ENCODE data around the gene DNAH8.
"Not testable (repeated sequence)": the region's sequence is repeated elsewhere in the genome, so short reads cannot be mapped to it uniquely, and the experiment has no call there.

DNAH8 gene, protein sequence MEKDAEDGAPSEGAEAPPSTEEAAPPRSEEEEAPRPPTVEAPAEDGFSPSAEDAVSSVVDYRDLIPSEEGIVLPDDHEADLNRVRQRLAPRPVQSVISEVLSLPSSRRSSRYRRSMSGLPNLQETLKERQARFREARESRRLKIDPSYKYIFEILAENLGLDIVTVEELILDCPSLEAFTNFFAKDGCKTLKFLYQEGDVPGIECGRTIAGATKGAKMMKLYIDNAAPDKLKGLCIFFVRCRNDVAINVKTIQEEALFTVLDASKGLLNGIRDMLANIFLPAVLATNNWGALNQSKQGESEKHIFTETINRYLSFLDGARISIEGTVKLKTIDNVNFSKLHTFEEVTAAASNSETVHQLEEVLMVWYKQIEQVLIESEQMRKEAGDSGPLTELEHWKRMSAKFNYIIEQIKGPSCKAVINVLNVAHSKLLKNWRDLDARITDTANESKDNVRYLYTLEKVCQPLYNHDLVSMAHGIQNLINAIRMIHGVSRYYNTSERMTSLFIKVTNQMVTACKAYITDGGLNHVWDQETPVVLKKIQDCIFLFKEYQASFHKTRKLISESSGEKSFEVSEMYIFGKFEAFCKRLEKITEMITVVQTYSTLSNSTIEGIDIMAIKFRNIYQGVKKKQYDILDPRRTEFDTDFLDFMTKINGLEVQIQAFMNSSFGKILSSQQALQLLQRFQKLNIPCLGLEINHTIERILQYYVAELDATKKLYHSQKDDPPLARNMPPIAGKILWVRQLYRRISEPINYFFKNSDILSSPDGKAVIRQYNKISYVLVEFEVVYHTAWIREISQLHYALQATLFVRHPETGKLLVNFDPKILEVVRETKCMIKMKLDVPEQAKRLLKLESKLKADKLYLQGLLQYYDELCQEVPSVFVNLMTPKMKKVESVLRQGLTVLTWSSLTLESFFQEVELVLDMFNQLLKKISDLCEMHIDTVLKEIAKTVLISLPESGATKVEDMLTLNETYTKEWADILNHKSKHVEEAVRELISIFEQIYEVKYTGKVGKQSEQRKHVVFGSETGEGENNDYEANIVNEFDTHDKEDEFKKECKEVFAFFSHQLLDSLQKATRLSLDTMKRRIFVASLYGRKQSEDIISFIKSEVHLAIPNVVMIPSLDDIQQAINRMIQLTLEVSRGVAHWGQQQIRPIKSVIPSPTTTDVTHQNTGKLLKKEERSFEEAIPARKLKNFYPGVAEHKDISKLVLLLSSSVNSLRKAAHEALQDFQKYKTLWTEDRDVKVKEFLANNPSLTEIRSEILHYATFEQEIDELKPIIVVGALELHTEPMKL (N-terminal part only)

DNA sequence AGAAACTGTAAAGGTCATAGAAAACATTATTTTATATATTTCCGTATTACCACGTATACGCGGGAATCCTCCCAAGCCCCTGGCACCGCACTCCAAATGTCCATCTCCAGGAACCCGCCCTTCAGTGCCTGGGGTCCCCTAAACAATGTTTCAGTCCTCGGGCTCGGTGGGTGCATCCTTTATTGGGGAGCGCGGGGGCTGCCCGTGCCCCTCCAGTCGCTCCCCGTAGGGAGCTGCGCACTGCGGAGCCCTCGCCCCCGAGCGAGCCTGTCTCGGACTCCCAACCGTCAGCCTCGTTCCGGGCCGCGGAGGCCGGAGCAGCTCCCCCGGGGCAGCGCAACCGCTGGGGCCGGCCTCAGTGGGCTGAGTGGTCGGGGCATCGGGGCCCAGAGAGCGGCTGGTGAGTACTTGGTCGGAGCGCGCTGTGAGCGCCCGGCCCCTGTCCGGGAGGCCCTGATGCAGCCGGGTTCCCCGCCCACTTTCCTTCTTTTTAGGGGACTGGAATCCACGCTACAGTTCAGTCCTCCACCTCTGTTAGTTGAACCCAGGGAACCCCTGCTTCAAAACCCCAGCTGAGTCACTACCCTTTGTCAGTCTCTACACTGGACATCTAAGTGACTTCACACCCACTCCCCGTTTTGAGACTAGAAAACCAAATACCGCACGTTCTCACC, at the start of gene DNAH8:
DNAH8 (plus strand) TSS at position 296 of the 674 bp plus-strand sequence. CDS start 7,499 bp downstream, outside the sequence.
- DNase-seq: no peak

DNA sequence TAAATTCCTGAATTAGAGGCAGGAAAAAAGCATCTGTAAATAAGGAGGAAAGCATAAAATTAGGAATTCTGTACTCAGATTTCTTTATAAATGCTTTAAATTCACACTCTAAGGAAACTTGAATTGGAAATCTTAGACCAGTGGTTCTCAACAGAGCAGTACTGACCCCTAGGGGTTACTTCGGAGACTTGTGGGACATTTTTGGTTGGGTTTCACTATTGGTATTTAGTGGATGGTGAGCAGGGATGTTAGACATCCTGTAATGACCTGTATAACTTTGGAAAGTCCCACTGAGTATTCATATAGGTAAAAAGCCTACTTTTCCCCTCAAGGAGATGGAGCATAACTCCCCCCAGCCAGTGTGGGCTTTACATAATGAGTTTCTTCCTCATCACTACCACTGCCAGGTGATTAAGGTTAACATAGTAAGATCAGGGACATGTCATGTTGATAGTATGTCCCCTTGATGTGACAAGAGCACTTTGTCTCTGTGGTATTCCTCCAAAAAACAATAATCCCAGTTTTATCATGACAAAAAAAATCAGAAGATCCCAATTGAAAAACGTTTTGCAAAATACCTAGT, 43.1 kb upstream of the DNAH8 start:
- DNase-seq: peak; percentile 12 to 77

DNA sequence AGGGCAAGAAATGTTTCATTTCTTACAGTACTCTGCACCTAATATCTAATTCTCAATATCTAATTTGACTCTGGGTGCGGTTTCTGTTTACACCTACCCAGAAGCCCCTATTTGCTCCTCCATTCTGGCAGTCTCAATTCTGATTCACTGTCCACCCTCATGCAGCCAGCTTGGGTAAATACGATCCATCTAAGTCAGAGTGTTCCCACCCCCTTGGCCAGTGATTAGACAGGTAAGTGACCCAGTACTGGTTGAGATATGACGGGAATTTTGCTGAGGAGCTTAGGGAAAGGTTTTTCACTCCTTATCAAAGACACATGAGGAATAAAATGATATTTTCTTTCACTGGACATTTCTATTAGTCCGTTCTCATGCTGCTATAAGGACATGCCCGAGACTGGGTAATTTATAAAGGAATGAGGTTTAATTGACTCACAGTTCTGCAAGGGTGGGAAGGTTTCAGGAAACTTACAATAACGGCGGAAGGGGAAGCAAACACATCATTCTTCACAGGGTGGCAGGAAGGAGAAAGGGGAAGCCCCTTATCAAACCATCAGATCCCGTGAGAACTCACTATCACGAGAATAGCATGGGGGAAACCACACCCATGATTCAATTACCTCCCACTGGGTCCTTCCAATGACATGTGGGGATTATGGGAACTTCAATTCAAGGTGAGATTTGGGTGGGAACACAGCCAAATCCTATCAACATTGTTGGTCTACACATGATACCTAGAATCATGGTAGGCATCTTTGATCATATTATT, 41.5 kb upstream of the DNAH8 start:
- no peak for DNase-seq

DNA sequence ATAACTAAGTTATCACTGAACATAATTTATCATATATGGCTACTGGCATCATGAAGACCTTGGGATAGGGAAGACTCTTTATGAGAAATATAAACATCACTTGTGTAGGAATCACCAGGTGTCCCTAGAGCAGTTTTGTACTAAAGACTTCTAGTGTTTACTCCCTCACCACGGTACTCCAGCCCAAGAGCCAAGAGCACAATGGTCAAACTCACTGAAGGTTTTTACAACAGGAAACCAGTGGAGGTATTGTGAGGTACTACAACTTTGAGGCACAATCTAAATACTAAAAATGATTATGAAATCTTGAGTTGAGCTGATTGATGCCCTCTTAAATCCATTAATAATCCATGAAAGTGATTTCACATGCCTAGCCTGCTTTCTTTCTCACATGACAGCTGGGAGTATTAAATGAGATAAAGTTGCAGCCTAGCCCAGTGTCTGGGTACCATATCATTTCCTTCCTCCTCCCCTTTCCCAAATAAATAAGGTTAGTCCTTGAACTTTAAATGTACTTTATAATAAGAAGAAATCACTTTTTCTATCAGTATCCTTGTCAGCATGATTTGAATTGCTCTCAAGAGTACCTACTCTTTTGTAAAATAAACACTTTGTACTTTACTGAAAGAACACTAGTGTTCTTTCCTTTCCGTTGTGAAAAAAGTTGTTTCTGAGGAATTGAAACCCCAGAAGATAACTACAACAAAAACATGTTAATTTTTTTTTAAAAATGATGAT, 38.7 kb upstream of the DNAH8 start:
- no peak for DNase-seq

DNA sequence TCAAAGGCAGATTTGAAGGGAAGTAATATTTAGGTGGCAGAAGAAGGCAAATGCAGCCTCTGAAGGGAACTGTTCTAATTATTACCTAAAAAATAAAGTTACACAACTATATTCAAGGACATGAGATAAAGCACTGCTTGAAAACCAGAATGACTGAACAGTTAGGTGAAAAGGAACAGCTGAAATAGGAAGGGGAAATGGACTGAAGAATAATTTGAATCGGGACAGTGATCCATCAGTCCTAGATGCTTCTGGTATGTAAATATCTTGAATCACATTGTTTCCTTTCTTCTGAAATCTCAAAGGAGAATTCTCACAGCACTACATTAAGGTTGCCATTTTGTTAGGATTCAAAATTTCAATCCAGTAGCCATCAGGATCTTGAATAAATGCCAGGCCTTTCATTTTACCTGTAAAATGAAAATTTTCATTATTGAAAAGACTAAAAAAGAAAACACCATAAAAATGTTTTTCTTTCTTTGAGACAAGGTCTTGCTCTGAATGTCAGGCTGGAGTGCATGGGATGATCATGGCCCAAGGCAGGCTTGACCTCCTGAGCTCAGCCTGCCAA, 38.1 kb upstream of the DNAH8 start:
- DNase-seq: no peak

DNA sequence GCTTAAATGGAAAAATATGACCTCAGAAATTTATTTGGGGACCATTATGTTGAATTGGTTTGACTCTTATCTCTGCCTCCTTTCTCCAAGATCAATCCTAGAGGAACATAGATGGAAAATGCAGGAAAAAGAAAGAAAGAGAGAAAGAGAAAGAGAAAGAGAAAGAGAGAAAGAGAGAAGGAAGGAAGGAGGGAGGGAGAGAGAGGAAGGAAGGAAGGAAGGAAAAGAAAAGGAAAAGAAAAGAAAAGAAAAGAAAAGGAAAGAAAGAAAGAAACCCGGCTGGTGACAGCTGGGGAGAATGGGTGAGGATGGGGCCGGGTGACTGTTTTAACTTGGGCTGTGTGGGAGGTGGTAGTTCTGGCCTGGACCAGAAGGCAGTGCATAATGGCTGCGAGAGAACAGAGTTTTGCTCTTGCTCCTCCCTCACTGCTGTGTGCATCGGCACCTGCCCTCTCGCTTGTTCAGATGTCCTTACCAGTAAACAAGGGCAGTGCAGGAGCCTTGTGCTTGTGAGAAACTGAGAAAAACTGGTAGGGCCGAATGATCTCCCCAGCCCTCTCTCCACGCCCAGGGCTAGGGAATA, 36.8 kb upstream of the DNAH8 start:
- no peak for DNase-seq

DNA sequence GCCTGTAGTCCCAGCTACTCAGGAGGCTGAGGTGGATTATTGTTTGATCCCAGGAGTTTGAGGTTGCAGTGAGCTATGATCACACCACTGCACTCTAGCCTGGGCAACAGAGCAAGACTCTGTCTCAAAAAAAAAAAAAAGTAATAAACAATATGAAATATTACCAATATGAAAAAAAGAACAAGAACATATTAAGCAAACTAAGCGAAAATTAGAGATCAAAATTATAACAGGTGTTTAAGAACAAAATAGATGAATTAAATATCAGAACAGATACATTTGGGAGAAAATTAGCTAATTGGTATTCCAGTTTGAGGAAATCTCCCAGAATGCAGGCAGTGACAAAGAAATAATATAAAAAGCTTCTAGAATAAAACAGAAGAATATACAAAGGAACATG, 35.4 kb upstream of the DNAH8 start:
- no peak for DNase-seq

DNA sequence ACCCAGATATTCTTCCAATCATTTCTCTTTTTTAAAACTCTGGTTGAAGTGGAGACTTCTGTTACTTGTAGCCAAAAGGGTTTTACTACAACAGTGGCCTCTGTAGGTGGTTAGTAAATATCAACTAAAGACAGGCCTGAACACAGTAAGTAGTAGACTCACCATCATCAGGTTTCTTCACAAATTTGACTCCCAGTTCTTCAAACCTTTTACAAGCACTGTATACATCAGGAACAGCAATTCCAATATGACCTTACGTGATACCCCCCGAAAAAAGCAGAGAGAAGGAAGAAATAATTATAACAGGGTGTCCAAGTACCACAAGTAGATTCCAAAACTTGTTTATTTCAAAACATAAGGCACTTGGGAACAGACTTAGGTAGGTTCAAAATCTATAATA, 33.3 kb upstream of the DNAH8 start:
- DNase-seq: no peak

DNA sequence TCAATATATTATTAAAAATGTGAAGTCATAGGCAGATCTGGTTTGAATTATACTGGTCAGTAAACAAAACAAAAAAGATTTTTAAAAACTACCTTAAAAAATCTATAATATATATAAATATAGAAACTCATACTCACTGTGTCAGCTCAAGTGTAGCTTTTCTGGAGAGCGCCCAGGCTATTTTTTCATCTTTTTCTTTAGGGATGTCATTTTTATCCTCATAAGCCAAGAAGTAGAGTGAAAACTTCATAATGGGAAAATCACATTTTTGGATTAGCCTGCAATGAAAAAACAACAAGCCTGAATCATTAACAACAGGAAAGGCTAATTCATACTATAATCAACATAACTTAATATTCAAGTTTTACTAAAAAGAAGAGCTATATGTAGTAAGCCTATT, 30.9 kb upstream of the DNAH8 start:
- no peak for DNase-seq

DNA sequence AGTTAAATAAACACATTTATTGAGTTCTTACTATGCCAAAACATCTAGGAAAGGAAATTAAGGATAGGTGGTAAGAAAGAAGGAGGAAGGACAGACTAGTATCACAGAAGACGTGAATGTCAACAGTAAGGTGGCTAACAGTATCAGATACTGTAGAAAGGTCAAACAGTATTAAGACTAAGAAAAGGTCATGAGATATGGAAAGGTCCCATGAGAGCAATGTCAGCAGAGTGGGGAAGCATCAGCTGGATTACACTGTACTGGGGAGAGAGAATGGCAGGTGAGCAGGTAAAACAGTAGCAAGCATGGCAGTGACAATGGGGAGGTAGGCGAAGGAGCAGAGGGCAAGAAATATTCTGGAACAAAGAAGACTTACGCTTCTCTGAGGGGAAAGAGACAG, 30.2 kb upstream of the DNAH8 start:
- DNase-seq: no peak

DNA sequence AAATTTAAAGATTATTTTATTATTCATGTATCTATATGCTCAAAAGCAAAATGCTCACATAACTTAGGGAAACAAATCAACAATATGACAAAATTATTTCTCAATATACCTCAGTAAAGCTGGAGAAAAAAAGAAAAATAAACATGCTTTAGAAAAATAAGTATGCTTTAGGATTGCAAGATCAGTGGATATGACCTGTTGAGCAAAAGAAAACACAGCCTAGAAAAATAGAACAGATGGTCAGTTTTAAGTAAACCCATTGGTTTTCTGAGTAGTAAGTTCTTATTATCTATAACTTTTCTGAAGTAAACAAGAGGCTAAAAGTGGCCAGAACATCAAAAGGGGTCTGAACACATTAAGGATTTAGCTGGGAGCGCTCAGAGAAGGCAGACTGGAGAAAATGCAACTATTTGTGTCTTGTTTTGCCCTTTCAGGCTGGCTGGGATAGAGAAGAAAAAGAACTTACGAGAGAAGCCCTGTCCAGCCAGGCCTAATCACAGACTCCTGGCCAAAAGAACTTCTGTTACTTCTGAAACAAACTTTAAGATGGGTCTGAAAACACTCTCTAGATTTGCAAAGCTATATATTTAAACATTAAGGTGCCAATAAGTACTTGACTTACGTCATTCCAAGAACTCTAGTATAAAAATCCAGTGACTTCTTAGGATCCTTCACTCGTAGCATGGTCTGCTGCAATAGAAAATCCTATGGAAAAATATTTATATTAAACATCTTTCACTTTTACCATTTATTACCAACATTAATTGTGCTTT, 28.7 kb upstream of the DNAH8 start:
- DNase-seq: no peak

DNA sequence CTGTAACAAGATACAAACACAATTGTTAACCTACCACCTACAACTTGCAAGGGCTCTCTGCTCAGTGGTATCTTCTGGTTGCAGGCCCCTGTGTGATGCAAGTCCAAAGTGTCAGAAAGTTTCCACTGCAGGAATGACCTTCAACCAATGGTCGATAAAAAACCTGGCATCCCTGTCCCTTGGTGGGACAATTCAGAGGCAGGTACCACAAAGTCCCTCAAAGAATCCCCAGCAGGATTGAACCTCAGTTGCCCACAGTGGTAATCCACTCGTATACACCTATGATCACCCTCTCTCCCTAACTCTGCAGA, 28.1 kb upstream of the DNAH8 start:
- no peak for DNase-seq

DNA sequence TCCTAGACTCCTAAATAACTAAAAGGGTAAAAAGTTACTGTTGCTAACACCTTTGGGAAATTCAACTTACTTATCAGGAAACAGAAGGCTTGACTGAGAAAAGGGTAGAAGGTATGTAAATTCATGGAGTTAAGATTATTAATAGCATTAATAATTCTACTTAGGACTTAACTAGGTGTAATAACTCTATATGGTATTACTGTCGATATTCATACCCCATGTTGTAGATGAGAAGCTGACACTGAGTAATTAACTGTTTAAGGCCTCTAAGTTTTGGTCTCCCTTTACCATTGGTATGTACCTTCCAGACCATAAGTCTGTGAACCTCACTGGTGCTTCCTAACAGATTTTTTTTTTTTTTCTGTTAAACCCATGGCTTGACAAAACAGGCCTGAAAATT, 27.6 kb upstream of the DNAH8 start:
- DNase-seq: no peak

DNA sequence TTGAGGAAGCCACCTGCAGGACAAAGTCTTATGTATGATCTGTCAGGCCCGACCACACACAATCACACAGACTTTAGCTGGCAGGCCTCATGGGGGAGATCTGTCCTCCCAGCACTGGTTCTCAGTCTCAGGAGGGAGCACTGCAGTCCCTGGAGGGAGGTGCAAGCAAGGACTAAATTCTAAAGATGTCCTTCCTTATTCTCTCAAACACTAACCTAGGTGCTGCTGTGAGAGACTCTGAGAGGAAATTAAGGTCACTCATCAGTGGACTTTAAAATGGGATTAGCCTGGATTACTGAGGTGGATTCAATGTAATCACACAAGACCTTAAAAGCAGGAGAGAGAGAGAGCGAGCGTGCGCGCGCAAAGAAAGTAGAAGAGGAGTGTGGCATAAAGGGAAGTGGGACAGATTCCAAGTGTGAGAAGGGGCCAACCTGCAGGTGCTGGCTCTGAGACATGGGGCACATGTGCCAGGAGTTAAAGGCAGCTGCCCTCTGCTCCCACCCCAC, 26.5 kb upstream of the DNAH8 start:
- no peak for DNase-seq

DNA sequence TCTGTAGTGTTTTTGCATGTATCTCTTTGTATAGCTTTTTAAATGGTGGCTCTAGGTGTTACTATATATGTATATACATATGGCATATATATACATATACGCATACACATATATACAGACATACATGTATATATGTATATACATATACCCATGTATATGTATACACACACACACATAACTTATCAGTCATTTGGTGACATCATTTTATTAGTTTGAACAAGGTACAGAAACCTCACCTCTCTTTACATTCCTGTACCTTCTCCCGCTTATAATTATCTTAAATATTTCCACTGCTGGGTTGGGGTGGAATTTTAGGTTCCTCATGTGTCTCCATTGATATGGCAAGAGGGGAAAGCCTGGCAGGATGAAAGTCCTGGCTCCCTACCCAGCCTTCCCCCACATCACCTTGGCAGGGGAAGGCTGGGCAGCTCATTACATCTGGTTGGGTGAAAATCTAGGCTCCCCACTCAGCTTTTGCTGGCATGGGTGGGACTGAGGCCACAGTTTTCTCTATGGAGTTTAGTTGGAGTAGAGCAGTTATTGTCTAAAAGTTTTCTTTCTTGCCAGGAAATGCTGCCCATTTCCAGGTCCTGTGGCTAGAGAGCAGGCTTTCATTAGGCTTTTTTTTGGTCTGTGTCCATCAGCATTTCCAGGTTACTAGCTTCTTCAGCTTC, 19.7 kb upstream of the DNAH8 start:
- no peak for DNase-seq

DNA sequence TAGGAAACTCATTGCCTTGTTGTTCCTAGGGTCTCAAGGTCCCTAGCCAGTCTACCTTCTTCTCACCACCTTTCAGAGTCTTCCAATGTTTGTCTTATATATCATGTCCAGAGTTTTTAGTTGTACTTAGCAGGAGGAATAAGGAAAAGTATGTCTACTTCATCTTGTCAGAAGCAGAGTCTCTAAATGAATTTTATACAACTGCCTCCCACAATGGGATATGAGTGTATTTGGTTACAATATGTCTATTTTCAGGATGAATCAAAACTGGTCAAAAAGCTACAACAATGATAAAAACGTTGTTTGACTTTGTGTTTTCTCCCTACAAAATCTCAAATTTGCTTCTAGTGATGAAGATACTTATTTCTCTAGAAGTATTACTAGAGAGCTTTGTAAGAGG, 19.2 kb upstream of the DNAH8 start:
- DNase-seq: no peak

DNA sequence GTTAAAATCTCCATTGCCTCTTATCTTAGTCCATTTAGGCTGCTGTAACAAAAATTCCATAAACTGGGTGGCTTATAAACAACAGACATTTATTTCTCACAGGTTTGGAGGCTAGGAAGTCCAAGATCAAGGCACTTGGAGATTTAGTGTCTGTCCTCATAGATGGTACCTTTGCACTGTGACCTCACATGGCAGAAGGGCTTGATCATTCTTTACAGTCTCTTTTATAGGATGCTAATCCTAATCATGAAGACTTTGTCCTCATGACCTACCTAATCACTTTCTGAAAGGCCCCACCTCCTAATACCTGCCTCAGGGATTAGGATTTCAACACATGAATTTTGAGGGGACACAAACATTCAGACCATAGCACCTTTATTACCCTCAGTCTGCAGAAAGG, 18.8 kb upstream of the DNAH8 start:
- no peak for DNase-seq

DNA sequence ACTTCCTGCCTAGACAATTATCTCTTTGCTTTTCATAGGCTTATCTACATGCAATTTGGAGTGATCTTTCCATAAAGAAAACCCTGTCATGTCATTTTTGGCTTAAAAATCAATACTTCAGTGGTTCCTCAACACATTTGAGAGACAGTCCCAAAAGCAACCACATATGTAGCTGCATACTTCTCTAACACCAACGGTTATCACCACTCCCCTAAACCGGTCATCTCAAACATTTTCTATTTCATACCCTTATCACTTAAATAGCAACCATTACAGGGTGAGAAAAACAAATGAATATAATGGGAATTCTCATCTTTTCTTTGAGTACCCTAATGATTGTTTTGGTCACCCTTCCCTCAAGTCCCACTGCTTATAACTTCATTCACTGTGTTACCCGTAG, 17.3 kb upstream of the DNAH8 start:
- DNase-seq: no peak

DNA sequence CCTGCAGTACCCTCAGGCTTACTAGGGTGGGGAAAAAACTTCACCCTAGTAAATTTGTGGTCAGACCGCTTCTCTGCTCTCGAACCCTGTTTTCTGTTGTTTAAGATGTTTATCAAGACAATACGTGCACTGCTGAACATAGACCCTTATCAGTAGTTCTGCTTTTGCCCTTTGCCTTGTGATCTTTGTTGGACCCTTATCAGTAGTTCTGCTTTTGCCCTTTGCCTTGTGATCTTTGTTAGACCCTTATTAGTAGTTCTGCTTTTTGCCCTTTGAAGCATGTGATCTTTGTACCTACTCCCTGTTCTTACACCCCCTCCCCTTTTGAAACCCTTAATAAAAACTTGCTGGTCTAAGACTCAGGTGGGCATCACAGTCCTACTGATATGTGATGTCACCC, 15.4 kb upstream of the DNAH8 start:
- not testable (repeated sequence) for DNase-seq

All from NCI-H446 (cell line).